PFSK-1 (cell line): ENCODE results near the gene SYS1.

ENCODE experiments used
- POLR2AphosphoS5 ChIP-seq: IDR thresholded peaks from 2 replicates; pipeline ENCODE4 v1.6.1; 2012; ENCODE audit warnings: low read depth, mild to moderate bottlenecking, control low read depth, low read length, moderate library complexity
- SIN3A ChIP-seq: IDR thresholded peaks from 2 replicates; pipeline ENCODE4 v1.6.1; 2012; ENCODE audit warnings: mild to moderate bottlenecking, low read length, moderate library complexity, borderline replicate concordance; ENCODE audit not compliant: insufficient read depth
- TAF1 ChIP-seq: IDR thresholded peaks from 2 replicates; pipeline ENCODE4 v1.6.1; 2012; ENCODE audit warnings: low read length, control low read depth, borderline replicate concordance; ENCODE audit not compliant: insufficient read depth

GRCh38 chr20:45341579-45341938 is 21.4 kb upstream of the SYS1 start:
- TF ChIP-seq TAF1 (no peak), POLR2AphosphoS5 (no peak), SIN3A (no peak)
